ENCODE results near the gene CFTR.
A peak's percentile ranks its signal among the peaks of the same experiment; 100 is the strongest.
"Not testable (repeated sequence)": the region's sequence is repeated elsewhere in the genome, so short reads cannot be mapped to it uniquely, and the experiment has no call there.

CFTR gene

GRCh38 chr7:117505238-117505637 is 25.4 kb downstream of the CFTR start:
- no peak for DNase-seq

DNA sequence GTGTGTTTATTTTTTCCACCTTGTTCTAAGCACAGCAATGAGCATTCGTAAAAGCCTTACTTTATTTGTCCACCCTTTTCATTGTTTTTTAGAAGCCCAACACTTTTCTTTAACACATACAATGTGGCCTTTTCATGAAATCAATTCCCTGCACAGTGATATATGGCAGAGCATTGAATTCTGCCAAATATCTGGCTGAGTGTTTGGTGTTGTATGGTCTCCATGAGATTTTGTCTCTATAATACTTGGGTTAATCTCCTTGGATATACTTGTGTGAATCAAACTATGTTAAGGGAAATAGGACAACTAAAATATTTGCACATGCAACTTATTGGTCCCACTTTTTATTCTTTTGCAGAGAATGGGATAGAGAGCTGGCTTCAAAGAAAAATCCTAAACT is 28.9 kb downstream of the CFTR start:
- DNase-seq, result no peak

DNA sequence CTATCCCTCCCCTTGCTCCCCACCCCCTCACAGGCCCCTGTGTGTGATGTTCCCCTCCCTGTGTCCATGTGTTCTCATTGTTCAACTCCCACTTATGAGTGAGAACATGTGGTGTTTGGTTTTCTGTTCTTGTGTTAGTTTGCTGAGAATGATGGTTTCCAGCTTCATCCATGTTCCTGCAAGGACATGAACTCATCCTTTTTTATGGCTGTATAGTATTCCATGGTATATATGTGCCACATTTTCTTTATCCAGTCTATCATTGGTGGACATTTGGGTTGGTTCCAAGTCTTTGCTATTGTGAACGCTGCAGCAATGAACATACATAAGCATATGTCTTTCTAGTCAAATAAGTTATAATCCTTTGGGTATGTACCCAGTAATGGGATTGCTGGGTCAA is 37.4 kb downstream of the CFTR start:
- not testable (repeated sequence) for DNase-seq

GRCh38 chr7:117530390-117530789 is 50.6 kb downstream of the CFTR start:
- no peak for DNase-seq

DNA sequence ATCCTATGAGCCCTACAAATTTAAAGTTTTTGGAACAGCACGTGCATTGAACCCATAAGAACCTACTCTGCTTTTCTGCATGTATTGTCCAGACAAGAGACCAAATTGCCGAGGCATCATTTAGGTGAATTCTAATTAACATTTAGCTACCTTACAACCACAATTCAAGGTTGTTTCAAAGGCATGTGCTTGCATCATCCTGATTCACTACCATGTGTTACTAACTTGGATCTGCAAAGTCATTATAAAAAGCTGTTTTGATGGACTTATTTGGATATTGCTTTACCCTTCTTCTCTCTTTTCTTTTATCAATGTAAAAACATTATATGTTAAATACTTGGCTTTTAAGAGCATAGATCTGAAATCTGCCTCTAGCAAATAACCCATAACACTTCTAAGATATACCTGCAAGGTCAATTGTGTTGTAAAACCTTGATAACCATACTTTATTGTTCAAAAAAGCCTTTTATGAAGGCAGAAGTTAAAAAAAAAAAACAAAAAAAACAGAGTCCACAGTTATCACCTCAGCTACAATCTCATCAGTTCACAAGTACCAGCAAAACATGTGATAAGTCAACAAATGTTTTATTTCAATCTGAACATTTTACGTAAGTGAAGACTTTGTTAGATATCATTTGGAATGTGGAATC is 51.9 kb downstream of the CFTR start:
- DNase-seq, result no peak

DNA sequence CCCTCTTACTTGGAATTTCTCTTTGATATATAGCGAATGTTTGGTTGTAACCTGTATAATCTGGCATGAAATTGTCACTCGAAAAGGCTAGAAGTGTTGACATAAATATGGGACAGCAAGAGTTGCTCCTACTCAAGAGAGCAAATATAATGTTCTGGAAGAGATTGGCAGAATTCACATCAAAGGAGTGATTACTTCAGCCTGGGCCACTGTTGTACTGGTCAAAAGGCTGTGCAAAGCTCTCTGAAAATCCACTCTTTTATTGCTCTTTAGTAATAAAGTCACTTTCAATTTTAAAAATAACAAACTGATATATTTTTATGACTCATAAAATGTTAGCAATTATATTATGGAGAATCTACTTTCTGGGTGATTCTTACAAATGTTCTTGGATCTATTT is 58.2 kb downstream of the CFTR start:
- no peak for DNase-seq

DNA sequence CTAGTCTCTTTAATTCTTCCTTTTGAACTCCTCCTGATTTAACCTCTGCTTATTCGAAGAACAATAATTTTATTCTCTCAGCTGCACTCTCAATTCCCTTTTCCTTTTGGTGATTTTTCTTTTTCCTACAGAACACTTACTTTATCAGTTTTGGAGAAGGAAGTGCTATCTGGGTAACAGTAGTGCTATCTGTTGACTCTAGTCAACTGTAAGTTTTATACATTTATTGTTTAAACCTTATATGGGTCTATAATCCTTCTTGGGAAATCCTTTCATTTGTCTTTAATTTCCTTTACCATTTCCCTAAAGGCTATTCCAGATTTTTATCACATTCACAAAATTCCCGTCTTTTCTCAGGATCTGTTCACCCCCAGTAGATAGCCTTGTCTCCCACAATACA is 64.2 kb downstream of the CFTR start:
- no peak for DNase-seq

GRCh38 chr7:117548035-117548434 is 68.2 kb downstream of the CFTR start:
- DNase-seq, result no peak

DNA sequence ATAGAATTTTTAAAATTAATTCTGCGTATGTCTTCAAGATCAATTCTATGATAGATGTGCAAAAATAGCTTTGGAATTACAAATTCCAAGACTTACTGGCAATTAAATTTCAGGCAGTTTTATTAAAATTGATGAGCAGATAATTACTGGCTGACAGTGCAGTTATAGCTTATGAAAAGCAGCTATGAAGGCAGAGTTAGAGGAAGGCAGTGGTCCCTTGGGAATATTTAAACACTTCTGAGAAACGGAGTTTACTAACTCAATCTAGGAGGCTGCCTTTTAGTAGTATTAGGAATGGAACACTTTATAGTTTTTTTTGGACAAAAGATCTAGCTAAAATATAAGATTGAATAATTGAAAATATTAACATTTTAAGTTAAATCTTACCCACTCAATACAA is 70.8 kb downstream of the CFTR start:
- no peak for DNase-seq

DNA sequence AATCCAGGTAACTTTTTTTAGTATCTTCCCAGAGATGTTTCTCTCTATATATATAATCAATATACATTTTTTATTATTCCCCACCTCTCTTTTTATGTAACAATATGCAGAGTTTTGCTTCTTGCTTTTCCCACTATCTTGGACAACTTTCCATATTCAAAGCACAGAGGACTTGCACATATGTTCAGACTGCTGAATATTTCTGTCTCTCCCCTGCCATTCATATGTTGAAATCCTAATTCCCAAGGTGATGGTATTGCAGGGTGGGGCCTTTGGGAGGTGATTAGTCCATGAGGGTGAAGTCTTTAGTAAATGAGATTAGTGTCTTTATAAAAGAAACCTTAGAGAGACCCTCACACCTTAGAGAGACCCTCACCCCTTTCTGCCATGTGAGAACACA is 72.8 kb downstream of the CFTR start:
- DNase-seq, result no peak

- DNase-seq, result no peak
Measured at GRCh38 chr7:117555260-117555659, 75.4 kb downstream of the CFTR start.

GRCh38 chr7:117559391-117559790 is 79.6 kb downstream of the CFTR start:
- no peak for DNase-seq

DNA sequence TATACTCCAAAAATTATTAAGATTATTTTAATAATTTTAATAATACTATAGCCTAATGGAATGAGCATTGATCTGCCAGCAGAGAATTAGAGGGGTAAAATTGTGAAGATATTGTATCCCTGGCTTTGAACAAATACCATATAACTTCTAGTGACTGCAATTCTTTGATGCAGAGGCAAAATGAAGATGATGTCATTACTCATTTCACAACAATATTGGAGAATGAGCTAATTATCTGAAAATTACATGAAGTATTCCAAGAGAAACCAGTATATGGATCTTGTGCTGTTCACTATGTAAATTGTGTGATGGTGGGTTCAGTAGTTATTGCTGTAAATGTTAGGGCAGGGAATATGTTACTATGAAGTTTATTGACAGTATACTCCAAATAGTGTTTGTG is 80.2 kb downstream of the CFTR start:
- no peak for DNase-seq

GRCh38 chr7:117562759-117563158 is 82.9 kb downstream of the CFTR start:
- no peak for DNase-seq

DNA sequence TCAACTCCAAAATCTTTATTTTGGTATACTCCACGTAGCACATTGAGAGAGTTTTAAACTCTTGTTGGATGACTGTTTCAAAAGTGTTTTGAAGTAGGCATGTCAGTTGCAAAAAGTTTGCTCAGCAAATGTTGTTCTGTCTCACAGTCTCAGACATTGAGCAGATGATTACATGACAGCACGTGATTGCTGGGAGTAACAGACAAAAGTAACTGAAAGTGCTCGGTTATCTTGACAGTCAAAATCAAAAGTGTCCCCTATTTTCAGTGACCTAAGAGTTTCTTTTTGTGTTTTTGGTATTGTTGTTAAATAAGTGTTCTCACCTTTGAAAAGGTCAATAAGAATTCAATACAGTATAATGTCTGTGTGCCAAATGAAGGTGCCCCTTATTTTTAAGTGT is 84.3 kb downstream of the CFTR start:
- DNase-seq, result no peak

DNA sequence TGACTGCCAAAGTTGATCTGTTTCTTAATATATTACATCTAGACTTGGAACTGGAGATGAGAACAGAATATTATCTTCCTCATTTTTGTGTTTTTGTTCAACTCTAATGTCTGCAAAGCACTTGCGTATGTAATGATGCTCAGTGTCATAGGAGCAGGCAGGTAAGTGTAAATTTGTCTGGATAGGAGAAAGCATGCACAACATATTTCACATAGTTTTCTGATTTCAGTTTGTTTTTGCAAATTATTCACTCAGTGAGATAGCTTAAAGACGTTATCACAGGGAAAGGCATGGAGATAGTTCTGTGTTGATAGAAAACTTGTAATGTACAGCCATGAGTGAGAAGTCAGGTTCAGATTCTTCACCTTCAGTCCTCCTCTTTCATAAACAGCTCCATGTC is 84.8 kb downstream of the CFTR start:
- no peak for DNase-seq

DNA sequence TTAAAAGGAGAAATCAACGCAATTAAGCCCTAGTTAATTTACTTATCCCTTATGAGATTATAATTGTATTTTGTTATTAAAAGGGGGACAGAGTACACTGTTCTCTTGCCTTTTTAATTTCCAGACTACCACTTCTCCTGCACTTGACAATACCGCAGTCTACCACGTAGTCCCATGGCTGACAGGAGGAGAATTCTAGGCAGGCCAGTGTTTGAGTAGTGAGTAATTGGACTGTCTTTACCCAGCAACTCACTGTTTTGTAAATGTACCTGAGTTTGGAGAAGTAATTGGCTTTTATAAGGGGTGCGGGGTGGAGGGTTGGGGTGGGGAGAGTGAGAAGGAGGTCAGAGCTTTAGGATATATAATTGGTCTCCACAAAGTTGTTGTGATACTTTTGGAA is 85.4 kb downstream of the CFTR start:
- DNase-seq, result no peak

- no peak for DNase-seq
Measured at GRCh38 chr7:117567781-117568180, 88.0 kb downstream of the CFTR start.

DNA sequence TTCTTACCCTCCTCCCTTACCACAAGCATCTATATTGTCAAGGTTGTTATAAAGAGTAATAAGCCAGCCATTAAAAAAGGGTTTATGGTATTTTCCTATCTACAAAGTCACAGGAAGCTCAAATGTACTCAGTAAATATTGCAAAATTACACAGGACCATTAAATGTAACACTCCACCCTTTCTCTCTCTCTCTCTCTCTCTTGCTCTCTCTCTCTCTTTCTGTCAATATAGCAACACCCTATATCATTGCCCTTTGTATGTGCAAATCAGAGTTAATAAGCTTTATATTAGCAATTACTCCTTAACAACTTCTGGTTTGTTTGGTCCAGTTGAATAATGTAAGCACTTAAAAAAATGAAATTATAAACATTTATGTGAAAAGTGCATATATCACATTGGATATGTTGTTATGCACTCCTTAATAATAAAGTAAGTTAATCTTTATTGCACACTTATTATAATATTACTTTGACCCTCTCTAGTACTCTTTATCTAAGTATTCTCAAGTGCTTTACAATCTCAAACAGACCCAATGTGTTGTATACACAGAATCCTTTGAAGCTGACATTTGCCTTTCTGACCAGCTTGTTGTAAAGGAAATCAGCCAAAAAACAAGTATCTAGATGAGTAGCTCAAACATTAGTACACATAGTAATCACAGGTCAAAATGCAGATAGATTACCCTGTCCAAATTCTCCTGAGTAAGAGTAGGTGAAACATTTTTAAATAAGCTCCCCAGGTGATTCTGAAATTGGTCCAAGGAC is 93.2 kb downstream of the CFTR start:
- DNase-seq, result peak; percentile 99

DNA sequence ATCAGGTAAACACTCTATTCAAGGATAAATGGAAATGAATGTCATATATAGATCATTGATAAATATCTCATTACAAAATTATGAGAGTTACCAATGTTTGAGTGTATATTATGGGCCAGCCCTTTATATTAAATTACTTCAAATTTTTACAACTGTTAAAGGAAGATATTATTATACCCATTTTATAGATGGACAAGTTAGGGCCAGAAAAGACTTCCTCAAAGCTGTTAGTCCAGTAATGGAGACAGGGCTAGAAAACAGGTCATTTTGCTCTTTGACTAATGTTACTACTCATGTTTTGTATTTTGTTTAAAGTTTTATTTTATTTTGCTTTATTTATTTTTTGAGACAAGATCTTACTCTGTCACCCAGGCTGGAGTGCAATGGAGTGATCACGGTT is 101.6 kb downstream of the CFTR start:
- no peak for DNase-seq

- DNase-seq, result no peak
Measured at GRCh38 chr7:117582219-117582704, 102.4 kb downstream of the CFTR start.

DNA sequence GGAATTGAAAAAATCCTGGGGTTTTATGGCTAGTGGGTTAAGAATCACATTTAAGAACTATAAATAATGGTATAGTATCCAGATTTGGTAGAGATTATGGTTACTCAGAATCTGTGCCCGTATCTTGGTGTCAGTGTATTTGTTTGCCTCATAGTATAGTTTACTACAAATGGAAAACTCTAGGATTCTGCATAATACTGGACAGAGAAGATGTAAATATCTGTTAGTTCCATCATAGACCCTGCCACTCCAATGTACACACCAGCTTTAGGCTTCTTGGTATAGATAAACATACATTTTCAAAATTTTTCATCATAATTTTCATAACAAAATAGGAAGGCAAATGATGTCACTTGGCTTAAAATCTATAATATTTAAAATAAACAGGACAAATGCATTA is 108.1 kb downstream of the CFTR start:
- no peak for DNase-seq

DNA sequence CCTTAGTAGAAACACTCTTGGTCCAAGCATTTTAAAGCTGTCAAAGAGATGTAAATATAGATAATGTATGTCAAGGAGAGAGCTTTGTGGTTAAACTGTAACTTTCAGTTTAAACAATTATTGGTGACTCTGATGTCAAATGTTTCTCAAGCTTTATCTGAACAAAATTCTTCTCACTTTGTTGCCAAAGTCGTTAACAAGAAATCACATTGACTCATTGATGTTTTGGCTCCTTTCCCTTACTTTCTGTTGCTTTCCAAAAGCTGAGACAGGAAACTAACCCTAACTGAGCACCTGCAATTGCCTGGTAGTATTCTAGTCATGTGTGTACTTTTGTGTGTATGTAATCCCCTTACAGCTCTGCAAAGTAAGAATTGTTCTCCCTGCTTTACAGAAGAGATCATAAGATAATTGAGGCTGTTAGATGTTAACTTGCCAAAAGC is 108.5 kb downstream of the CFTR start:
- DNase-seq, result no peak

- no peak for DNase-seq
Measured at GRCh38 chr7:117590191-117590590, 110.4 kb downstream of the CFTR start.

Measured in DMS79 treated with DMSO at 0.1 percent for 48 hours (cell line).